MV-4-11 (cell line): ENCODE data around the gene OXGR1.
"Not testable (repeated sequence)": the region's sequence is repeated elsewhere in the genome, so short reads cannot be mapped to it uniquely, and the experiment has no call there.

Experiments
- DNase-seq: peaks from one replicate; lab custom pipeline; 2025; lab: John Stamatoyannopoulos, UW

OXGR1 gene

GRCh38 chr13:96994017-96994857 is at the start of gene OXGR1:
TSS of gene OXGR1 (minus strand) at chr13:96994476. CDS start at chr13:96987759, 6,717 bp downstream.
- DNase-seq: no peak

- DNase-seq: no peak
These were observed 49.0 kb upstream of the OXGR1 start for GRCh38 chr13:97043302-97043701.

- DNase-seq: peak; percentile 18
These were observed 36.6 kb upstream of the OXGR1 start for GRCh38 chr13:97030705-97031452.

GRCh38 chr13:97028441-97029299 is 34.4 kb upstream of the OXGR1 start:
- DNase-seq: peak; percentile 52

GRCh38 chr13:97027162-97027554 is 32.9 kb upstream of the OXGR1 start:
- no peak for DNase-seq

- DNase-seq: no peak
These were observed 32.4 kb upstream of the OXGR1 start for GRCh38 chr13:97026531-97027161.

GRCh38 chr13:97023812-97024211 is 29.5 kb upstream of the OXGR1 start:
- DNase-seq: not testable (repeated sequence)

- DNase-seq: no peak
These were observed 28.8 kb upstream of the OXGR1 start for GRCh38 chr13:97023117-97023516.

GRCh38 chr13:97021241-97021640 is 27.0 kb upstream of the OXGR1 start:
- no peak for DNase-seq

- no peak for DNase-seq
These were observed 26.5 kb upstream of the OXGR1 start for GRCh38 chr13:97020689-97021240.

- no peak for DNase-seq
These were observed 25.9 kb upstream of the OXGR1 start for GRCh38 chr13:97020194-97020593.

- no peak for DNase-seq
These were observed 25.0 kb upstream of the OXGR1 start for GRCh38 chr13:97019236-97019635.

- DNase-seq: peak; percentile 38
These were observed 23.9 kb upstream of the OXGR1 start for GRCh38 chr13:97018029-97018819.

GRCh38 chr13:97017322-97017721 is 23.0 kb upstream of the OXGR1 start:
- DNase-seq: no peak

GRCh38 chr13:97015661-97016350 is 21.5 kb upstream of the OXGR1 start:
- peak; percentile 32 for DNase-seq

- no peak for DNase-seq
These were observed 18.2 kb upstream of the OXGR1 start for GRCh38 chr13:97012251-97013048.

- no peak for DNase-seq
These were observed 17.3 kb upstream of the OXGR1 start for GRCh38 chr13:97011446-97012131.

- DNase-seq: no peak
These were observed 14.4 kb upstream of the OXGR1 start for GRCh38 chr13:97008643-97009042.
